Measurements from ENCODE around the gene HNRNPCL2. TPM values are rescaled to one million over a fixed set of nuclear protein-coding genes. Genes with fewer than 3 reads are reported as not detected.

The HNRNPCL2 gene
- total and polyA plus RNA-seq, 2 of the 13 experiments (the other 11 are each of a cell fraction or from before 2014, with no cell fraction given), result not detected

Other genes starting within 250 kb of the HNRNPCL2 start
- not detected in 2 replicates for gene PRAMEF4, start 230.7 kb downstream of the HNRNPCL2 start, total RNA-seq (2016; rRNA removed; fragmentation: Illumina TruSeq; extraction: Trizol)
- gene PRAMEF4, start 230.7 kb downstream of the HNRNPCL2 start, polyA plus RNA-seq (2011; rRNA removed), result not detected in 2 replicates
- not detected in 2 replicates for gene PRAMEF10, start 218.6 kb downstream of the HNRNPCL2 start, total RNA-seq (2016; rRNA removed; fragmentation: Illumina TruSeq; extraction: Trizol)
- gene PRAMEF10, start 218.6 kb downstream of the HNRNPCL2 start, polyA plus RNA-seq (2011; rRNA removed), result not detected in 2 replicates
- not detected in 2 replicates for gene PRAMEF7, start 200.2 kb downstream of the HNRNPCL2 start, total RNA-seq (2016; rRNA removed; fragmentation: Illumina TruSeq; extraction: Trizol)
- not detected in 2 replicates for gene PRAMEF7, start 200.2 kb downstream of the HNRNPCL2 start, polyA plus RNA-seq (2011; rRNA removed)
- gene PRAMEF6, start 169.3 kb downstream of the HNRNPCL2 start, total RNA-seq (2016; rRNA removed; fragmentation: Illumina TruSeq; extraction: Trizol), result not detected in 2 replicates
- gene PRAMEF6, start 169.3 kb downstream of the HNRNPCL2 start, polyA plus RNA-seq (2011; rRNA removed), result not detected in 2 replicates
- not detected in 2 replicates for gene PRAMEF27, start 60.3 kb downstream of the HNRNPCL2 start, total RNA-seq (2016; rRNA removed; fragmentation: Illumina TruSeq; extraction: Trizol)
- not detected in 2 replicates for gene PRAMEF27, start 60.3 kb downstream of the HNRNPCL2 start, polyA plus RNA-seq (2011; rRNA removed)
- not detected in 2 replicates for gene HNRNPCL3, start 56.1 kb downstream of the HNRNPCL2 start, total RNA-seq (2016; rRNA removed; fragmentation: Illumina TruSeq; extraction: Trizol)
- not detected in 2 replicates for gene HNRNPCL3, start 56.1 kb downstream of the HNRNPCL2 start, polyA plus RNA-seq (2011; rRNA removed)
- gene PRAMEF25, start 46.1 kb downstream of the HNRNPCL2 start, total RNA-seq (2016; rRNA removed; fragmentation: Illumina TruSeq; extraction: Trizol), result not detected in 2 replicates
- not detected in 2 replicates for gene PRAMEF25, start 46.1 kb downstream of the HNRNPCL2 start, polyA plus RNA-seq (2011; rRNA removed)
- gene PRAMEF26, start 39.2 kb upstream of the HNRNPCL2 start, total RNA-seq (2016; rRNA removed; fragmentation: Illumina TruSeq; extraction: Trizol), result not detected in 2 replicates
- gene PRAMEF26, start 39.2 kb upstream of the HNRNPCL2 start, polyA plus RNA-seq (2011; rRNA removed), result not detected in 2 replicates
- gene HNRNPCL4, start 48.8 kb upstream of the HNRNPCL2 start, total RNA-seq (2016; rRNA removed; fragmentation: Illumina TruSeq; extraction: Trizol), result not detected in 2 replicates
- gene HNRNPCL4, start 48.8 kb upstream of the HNRNPCL2 start, polyA plus RNA-seq (2011; rRNA removed), result not detected in 2 replicates
- gene PRAMEF9, start 55.0 kb upstream of the HNRNPCL2 start, total RNA-seq (2016; rRNA removed; fragmentation: Illumina TruSeq; extraction: Trizol), result not detected in 2 replicates
- not detected in 2 replicates for gene PRAMEF9, start 55.0 kb upstream of the HNRNPCL2 start, polyA plus RNA-seq (2011; rRNA removed)
- gene PRAMEF13, start 84.6 kb upstream of the HNRNPCL2 start, total RNA-seq (2016; rRNA removed; fragmentation: Illumina TruSeq; extraction: Trizol), result not detected in 2 replicates
- not detected in 2 replicates for gene PRAMEF13, start 84.6 kb upstream of the HNRNPCL2 start, polyA plus RNA-seq (2011; rRNA removed)
- gene PRAMEF18, start 109.3 kb upstream of the HNRNPCL2 start, total RNA-seq (2016; rRNA removed; fragmentation: Illumina TruSeq; extraction: Trizol), result not detected in 2 replicates
- not detected in 2 replicates for gene PRAMEF18, start 109.3 kb upstream of the HNRNPCL2 start, polyA plus RNA-seq (2011; rRNA removed)
- not detected in 2 replicates for gene PRAMEF5, start 137.3 kb upstream of the HNRNPCL2 start, total RNA-seq (2016; rRNA removed; fragmentation: Illumina TruSeq; extraction: Trizol)
- not detected in 2 replicates for gene PRAMEF5, start 137.3 kb upstream of the HNRNPCL2 start, polyA plus RNA-seq (2011; rRNA removed)
- not detected in 2 replicates for gene PRAMEF8, start 168.3 kb upstream of the HNRNPCL2 start, total RNA-seq (2016; rRNA removed; fragmentation: Illumina TruSeq; extraction: Trizol)
- gene PRAMEF8, start 168.3 kb upstream of the HNRNPCL2 start, polyA plus RNA-seq (2011; rRNA removed), result not detected in 2 replicates
- gene PRAMEF33, start 186.7 kb upstream of the HNRNPCL2 start, total RNA-seq (2016; rRNA removed; fragmentation: Illumina TruSeq; extraction: Trizol), result not detected in 2 replicates
- not detected in 2 replicates for gene PRAMEF33, start 186.7 kb upstream of the HNRNPCL2 start, polyA plus RNA-seq (2011; rRNA removed)
- gene PRAMEF15, start 198.7 kb upstream of the HNRNPCL2 start, total RNA-seq (2016; rRNA removed; fragmentation: Illumina TruSeq; extraction: Trizol), result not detected in 2 replicates
- gene PRAMEF15, start 198.7 kb upstream of the HNRNPCL2 start, polyA plus RNA-seq (2011; rRNA removed), result not detected in 2 replicates
- not detected in 2 replicates for gene PRAMEF14, start 230.3 kb upstream of the HNRNPCL2 start, total RNA-seq (2016; rRNA removed; fragmentation: Illumina TruSeq; extraction: Trizol)
- not detected in 2 replicates for gene PRAMEF14, start 230.3 kb upstream of the HNRNPCL2 start, polyA plus RNA-seq (2011; rRNA removed)